Renal cortical epithelial cell (primary cell): ENCODE data around the gene ATP13A3. TPM values are rescaled to one million over a fixed set of nuclear protein-coding genes. Genes with fewer than 3 reads are reported as not detected.
A peak's percentile ranks its signal among the peaks of the same experiment; 100 is the strongest.
"Not testable (repeated sequence)": the region's sequence is repeated elsewhere in the genome, so short reads cannot be mapped to it uniquely, and the experiment has no call there.

ENCODE experiments used
- DNase-seq: peaks from one replicate; pipeline ENCODE4 v3.0.0-alpha.2; 2011; ENCODE audit warnings: low read depth
- total RNA-seq: library from RNA; depleted of rRNA; stranded (reverse); fragments of >200 nt; gene quantifications from 2 replicates; pipeline ENCODE4 v1.2.3, GENCODE V29; 2014

The ATP13A3 gene
- 588 and 600 TPM in 2 replicates for total RNA-seq

DNA sequence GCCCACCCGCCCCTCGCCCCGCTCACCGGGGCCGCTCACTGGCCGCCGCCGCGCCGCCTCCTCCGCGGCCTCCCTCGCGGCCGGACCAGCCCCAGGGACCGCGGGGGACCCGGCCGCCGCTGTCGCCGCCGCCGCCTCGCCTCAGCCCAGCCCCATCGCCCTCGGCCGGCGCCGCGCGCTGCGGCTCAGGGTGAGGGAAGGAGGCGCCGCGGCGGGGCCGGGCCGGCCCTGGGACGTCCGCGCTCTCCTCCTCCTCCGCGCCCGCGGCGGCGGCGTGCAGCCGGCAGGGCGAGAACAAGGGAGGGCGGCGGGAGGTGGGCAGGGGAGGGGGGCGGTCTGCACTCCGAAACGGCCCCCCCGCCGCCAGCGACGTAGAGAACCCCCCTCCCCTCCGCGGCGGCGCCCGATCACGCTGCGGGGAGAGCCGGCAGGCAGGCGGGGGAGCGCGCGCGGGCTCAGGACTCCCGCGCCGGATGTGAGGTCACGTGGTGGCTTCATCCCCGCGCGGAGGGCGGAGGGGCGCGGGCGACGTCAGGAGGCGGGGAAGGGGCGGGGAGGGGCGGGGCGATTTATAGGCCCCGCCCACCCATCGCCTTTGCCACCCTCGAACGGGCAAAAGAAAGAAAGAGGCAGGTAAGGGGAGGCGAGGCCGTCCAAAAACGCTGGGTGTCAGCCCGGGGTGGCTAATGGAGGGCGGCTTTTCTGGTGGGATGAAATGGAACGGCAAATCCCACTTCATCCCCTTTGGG, at the start of gene ATP13A3:
Gene ATP13A3, minus strand, starts transcription at position 463 of the 749 bp plus-strand sequence. CDS start 24,812 bp downstream, outside the sequence.
- peak; percentile 44 for DNase-seq

DNA sequence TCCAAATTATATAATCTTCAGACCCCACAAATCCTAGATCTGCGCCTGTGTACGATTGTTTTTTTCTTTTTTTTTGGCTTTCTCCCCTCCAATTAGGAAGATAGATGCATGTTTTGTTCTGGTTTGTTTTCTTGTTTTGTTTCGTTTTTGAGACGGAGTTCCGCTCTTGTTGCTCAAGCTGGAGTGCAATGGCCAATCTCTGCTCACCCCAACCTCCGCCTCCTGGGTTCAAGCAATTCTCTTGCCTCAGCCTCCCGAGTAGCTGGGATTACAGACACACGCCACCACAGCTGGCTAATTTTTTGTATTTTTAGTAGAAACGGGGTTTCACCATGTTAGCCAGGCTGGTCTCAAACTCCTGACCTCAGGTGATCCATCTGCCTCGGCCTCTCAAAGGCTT, 48.4 kb upstream of the ATP13A3 start:
- not testable (repeated sequence) for DNase-seq

DNA sequence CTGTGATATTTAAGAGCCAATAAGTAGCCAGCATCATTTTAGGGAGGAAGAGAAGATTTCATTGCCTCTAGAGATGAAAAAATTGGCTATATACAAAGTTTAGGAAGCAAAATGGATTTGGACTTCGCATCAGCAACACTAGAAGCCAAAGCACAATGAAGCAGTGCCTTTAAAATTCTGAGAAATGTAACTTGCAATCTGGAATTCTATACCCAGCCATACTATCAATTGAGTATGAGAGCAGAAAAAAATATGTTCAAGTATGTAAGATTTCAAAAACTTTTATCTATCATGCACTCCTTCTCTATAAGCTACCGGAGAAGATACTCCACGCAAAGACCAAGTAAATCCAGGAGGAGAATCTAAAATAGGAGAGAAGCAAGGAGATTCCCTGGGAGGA, 47.4 kb upstream of the ATP13A3 start:
- no peak for DNase-seq

DNA sequence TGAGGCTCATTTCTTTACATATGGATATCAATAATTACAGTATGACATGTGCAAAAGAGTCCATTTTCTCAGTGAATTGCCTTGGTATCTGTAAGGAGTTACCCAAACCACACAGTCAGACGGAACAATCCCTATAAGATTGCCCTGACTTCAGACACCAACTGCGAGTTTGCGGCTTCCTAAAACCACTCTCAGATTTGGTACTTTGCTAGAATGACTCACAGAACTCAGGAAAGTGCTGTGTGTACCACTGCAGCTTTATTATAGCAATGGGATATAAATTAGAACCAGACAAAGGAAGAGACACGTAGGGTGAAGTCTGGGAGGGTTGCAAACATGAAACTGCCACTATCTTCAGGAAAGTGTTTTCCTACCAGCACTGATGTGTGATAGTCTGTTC, 45.8 kb upstream of the ATP13A3 start:
- no peak for DNase-seq

DNA sequence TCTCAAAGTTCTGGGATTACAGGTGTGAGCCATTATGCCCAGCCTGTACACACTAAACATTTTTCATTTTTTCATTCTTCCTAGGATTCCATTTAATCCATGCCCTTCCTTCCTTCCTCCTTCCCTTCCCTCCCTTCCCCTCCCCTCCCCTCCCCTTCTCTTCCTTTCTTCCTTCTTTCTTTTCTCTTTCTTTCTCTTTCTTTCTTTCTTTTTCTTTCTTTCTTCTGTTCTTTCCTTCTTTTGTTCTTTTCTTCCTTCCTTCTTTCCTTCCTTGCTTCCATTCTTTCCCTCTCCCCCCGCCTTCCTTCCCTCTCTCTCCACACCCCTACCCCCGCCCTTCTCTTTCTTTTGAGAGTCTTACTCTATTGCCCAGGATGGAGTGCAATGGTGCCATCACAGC, 40.9 kb upstream of the ATP13A3 start:
- DNase-seq: no peak

DNA sequence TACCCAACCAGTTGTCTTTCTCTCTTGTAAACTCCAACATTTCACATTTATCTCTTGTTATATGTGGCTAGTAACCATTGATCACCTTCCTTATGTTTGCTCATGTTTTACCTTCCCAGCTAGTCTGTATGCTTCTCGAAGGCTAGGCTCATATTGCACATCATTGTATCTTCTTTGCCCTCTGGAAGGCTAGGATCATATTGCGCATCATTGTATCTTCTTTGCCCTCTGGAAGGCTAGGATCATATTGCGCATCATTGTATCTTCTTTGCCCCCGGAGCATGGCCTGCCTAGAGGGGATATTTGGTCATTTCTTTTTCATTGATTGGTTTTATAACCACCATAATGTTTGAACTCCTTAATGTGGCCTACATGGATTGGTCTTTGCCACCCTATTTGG, 39.4 kb upstream of the ATP13A3 start:
- no peak for DNase-seq

DNA sequence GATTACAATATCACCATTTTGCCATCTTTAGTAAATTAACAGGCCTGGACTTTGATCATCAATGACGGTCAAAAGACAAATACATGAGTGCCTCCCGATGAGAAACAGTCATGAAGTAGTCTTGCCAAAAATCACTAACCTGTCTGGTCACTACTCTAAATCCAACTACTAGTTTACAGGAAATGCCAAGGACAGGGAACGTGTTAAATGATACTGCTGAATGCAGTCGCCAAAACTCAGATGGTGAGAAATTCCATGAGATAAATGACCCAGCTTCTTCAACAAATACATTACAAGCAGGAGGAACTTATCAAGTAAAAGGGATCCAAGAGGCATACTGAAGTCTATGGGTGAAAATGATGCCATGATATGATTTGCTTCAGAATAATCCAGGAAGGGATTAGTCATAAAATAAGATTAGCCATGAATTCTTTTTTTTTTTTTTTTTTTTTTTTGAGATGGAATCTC, 35.8 kb upstream of the ATP13A3 start:
- DNase-seq: peak; percentile 69

DNA sequence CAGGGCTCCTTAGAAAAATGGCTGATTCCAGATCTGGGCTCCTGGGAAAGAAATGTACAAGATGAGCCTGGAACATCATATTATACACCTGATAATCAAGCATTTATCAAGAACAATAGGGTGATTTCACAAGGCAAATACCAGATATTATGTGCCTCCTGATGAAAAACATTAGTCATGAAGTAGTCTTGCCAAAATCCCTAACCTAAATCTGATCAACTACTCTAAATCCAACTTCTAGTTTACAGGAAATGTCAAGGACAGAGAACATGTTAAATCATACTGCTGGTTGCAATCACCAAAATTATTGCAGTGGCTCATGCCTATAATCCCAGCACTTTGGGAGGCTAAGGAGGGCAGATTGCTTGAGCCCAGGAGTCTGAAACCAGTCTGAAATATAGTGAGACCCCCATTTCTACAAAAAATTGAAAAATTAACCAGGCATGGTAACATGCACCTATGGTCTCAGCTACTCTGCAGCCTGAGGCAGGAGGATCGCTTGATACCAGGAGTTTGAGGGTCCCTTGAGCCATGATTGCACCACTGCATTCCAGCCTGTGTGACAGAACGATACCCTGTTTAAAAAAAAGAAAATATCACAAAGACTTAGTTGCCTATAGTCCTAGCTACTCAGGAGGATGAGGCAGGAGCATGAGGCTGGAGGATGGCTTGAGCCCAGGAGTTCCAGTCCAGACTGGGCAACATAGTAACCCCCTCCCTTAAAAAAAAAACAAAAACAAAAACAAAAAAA, 34.9 kb upstream of the ATP13A3 start:
- DNase-seq: peak; percentile 81

DNA sequence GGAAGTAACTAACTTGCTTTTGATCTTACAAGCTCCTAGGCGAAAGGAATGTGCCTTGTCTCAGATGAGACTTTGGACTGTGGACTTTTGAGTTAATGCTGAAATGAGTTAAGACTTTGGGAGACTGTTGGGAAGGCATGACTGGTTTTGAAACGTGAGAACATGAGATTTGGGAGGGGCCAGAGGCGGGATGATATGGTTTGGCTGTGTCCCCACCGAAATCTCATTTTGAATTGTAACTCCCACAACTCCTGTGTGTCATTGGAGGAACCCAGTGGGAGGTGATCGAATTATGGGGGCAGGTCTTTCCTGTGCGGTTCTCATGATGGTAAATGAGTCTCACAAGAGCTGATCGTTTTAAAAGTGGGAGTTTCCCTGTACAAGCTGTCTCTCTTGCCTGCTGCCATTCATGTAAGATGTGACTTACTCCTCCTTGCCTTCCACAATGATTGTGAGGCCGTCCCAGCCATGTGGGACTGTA, 33.9 kb upstream of the ATP13A3 start:
- DNase-seq: peak; percentile 85

DNA sequence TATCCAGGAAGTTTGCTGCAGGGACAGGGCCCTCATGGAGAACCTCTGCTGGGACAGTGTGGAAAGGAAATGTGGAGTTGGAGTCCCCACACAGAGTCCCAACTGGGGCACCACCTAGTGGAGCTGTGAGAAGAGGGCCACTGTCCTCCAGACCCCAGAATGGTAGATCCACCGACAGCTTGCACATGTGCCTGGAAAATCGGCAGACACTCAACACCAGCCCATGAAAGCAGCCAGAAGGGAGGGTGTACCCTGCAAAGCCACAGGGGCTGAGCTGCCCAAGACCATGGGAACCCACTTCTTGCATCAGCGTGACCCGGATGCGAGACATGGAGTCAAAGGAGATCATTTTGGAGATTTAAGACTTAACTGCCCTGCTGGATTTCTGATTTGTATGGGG, 33.4 kb upstream of the ATP13A3 start:
- peak; percentile 29 for DNase-seq

DNA sequence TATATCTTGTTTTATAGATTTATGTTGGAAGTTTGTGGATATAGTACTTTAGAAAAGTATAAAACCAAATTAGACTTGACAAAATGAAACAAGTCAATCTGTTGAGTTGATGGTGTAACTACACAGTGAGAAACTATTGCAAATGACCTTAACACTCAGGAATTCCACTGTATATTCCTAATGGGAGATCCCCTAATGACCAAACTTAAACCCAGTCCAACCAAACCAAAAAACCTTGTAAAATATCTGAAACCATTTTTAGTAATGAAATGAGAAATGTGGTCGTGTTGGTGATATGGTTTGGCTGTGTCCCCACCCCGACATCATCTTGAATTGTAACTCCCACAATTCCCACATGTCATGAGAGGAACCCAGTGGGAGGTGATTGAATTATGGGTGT, 31.9 kb upstream of the ATP13A3 start:
- DNase-seq: peak; percentile 70

DNA sequence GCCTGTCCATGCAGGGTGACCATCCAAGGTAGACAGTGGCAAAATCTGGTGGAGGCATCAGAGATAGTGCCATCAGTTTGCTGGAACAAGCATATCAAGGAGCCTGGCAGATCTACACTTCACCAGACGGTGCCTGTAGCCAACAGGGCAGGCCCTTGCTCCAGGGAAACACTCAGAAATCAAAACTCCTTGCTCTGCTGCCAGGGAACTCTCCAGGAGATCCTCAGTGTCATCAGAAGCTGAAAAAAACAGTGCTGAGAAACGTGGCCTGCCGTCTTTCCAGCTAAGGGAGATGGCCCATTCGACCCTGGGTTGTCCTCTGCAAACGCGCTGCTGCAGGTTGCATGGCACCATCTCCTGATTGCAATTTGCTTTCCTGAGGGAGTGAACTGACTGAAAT, 30.5 kb upstream of the ATP13A3 start:
- no peak for DNase-seq

DNA sequence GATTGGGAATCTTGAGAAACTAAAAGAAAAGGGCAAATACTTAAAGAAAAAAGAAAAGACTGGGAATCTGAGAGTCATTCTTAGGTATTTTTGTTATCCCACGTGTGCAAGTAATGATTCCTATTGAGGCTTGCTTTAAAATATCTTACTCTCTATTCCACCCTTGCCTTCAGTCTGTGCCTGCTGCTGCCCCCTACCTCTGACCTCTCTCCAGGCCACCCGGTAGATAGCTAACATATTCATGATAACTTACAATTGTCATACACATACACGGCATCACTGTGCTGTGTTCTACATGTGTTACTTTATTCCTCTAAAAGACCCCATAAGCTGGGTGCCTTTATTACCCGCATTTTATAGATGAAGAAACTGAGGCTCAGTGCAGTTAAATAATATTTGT, 27.8 kb upstream of the ATP13A3 start:
- no peak for DNase-seq

DNA sequence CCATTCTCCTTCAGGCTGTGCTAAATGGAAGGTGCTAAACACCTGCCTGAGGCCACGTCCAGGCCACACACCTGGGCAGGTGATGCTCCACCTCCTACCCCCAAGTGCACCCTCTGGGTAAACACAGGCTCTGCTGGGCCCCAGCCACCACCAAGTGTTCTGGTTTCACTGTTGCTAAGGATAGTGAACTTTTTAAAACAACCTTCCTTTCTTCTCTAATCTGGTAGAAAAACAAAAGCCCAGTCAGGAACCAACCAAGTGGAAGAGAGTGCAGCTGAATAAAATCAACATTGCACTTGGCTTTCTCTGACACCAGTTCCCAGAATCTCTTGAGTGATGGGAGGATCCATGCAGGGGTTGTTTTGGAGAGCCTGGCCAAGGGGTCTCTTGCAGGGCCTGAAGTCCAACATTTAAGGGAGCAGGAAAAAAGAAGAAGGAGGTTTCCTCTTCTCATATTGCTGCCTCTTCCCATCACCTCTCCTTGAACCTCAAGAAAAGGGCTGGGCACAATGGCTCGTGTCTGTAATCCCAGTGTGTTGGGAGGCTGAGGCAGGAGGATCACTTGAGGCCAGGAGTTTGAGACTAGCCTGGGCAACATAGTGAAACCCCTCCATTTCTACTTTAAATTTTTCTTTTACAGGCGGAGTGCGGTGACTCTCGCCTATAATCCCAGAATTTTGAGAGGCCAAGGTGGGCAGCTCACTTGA, 26.2 kb upstream of the ATP13A3 start:
- DNase-seq: peak; percentile 48

DNA sequence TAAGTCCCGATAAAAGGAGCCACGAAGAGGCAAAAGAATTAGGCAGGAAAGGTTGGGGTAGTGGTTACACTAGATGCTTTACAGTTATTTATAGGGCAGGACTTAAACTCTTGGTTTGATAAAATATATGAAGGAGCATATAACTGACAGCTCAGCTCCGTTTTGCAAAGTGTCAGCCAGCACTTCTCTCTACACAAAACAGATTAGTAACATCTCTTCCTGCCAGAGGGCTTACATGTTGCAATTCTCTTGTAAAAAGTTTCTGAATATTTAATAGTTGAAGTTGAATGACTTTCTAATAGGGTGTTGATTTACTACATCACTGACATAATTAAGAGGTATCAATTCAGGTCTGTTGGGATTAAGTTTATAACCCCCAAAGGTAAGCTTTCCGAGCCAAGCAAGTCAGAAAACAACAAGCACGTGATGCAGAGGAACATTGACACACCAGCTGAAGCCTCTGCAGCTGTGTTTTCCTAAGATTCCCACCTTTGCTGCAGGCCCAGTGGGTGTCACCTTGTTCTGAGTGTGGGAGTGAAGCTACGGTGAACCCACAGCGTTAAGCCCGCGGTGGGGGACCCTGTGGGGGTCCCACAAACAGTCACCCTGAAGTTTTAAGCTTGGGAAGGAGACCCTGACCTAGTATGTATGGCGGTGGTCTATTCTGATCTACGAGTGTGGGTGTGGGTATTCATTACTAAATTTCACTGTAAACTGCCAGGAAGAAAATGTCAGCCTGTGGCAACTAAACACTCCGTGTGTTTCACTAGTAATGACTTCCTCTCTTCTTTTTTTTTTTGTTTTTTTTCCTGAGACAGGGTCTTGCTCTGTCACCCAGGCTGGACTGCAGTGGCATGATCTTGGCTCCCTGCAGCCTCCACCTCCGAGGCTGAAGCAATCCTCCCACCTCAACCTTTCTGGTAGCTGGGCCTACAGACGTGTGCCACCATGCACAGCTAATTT, 22.0 kb upstream of the ATP13A3 start:
- no peak for DNase-seq

DNA sequence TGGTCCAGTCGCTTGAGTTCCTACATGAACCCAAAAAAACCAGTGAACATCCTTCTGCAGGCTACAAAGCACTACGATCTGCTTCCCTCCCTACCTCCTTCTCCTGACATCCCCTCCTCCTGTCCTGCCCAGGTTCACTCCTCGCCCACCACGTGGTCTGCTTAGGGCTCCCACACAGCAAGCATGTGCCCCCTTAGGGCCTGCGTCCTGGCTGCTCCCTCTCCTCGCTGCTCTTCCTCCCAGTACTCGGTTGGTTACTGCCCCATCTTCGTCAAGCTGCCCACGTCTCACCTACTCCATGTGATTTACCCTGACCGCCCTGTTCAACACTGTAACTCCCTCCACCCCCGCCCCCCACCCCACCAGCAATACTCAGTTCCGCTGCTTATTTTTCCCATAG, 20.8 kb upstream of the ATP13A3 start:
- DNase-seq: no peak

DNA sequence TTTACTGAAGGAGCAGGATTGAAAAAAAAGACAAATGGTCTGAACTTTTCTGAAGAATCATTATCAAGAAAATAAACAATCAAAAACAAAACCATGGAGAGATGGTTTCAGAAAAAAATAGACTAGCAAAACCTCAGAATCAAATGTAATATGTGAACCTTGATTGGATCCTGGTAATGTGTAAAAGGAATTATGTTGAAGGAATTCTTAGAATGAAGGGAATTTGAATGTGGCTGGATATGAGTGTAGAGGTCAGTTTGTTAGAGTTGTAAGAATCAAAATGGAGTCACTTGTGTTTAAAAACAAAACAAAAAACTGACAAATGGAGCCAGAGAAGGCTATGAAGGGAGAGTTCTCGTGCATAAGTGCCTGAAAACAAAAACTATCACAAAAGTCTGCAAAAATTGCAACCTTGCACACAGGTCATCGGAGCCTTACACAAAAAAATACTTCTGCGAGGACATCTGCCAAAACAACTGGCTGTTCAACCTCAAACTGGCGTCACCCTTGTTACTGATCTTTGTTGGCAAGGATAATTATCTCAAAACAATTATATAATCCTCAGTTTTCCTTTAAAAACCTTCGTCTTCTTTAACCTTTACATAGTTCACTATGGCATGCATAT, 19.1 kb upstream of the ATP13A3 start:
- no peak for DNase-seq

DNA sequence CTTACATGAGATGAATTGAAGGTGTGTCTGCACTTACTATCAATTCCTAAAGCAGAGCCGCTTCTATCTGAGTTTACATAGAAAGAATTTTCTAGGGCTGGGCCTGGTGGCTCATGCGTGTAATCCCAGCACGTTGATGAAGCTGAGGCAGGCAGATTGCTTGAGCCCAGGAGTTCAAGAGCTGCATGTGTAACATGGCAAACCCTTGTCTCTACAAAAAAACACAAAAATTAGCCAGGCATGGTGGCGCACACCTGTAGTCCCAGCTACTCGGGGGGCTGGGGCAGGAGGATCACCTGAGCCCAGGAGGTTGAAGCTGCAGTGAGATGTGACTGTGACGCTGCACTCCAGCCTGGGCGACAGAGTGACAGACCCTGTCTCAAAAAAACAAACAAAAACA, 18.1 kb upstream of the ATP13A3 start:
- DNase-seq: no peak

DNA sequence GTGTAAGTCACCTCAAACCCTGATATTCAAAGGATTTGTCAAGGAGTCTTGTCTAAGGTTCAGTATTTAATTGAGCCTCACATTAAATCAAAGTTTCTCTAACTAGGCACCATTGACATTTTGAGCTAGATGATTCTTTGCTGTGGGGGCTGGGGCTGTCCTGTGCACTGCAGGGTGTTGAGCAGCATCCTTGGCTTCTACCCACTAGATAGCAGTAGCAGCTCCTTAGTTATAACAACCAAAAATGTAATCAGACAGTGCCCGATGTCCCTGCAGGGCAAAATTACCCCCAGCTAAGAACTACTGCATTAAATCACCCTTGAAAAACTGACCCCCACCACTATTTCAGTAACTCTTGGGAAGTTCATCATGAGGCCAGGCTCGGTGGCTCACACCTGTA, 17.3 kb upstream of the ATP13A3 start:
- no peak for DNase-seq

DNA sequence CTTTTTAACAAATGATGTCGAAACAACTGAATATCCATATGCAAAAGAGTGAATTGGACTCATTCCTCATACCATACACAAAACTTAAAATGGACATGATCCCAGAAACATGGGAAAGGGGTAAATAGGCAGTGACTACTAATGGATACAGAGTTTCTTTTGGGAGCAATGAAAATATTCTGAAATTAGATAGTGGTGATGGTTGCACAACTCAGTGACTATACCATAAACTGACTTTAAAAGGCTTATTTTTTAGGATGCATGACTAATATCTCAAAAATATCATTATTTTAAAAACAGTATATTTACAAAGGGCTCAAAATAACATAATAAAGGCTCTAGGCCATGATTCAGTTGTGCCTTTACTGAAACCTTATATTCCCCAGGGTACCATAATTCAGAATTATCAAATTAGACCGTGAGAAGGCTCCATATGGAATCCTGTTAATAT, 16.3 kb upstream of the ATP13A3 start:
- DNase-seq: no peak

DNA sequence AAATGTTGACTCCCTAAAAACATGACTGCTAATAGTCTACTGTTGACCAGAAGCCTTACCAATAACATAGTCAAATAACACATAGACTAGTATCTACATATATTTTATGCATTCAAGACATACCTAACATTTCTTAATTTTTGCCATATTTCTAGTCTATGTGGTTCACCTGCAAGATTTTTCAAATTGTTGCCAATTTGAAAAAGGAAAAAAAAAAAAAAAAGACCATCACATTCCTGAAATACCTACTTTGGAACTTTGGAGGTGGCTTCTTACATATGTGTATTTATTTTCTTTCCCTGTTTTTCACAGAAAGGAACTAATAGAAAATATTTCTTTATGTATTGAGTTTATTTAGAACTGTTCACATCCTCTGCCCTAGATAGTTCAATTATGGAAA, 13.4 kb upstream of the ATP13A3 start:
- DNase-seq: no peak
